ENCODE measurements around the gene LACTBL1. TPM values are rescaled to one million over a fixed set of nuclear protein-coding genes. Genes with fewer than 3 reads are reported as not detected.

Gene LACTBL1
- total RNA-seq, 1 donor = not detected

DNA sequence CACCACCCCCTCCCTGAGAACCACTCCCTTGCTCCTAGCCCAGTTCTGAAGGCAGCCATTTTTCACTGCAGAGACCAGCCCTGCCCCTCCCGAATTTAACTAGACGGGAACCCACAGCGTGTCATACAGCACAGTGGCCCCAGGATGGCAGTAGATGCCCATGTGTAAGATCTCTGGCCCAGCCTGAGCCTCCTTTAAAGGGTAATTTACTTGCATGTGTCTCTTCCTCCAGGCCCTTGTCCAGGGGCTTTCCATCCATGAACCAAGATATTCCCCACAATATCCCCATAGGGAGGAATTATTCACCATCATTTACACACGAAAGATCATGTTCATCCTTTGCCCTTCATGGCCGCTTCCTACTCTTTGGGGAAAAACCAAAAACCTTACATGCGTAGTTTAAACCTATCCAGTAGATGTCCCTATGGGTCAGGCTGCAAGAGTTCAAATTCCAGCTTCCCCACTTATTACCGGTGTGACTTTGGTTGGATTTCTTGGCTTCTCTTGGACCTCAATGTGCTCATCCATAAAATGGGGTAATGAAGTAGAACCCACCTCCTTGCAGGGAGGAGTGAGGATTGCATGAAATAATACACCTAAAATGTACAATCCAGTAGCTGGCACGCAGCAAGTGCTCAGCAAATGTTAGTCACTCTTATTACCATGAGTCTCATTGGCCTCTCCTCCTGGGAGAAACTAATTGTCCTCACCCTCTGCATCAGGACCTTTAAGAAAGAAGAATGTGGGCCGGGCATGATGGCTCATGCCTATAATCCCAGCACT, 4.0 kb upstream of the LACTBL1 start:
- DNase-seq (ENCODE audit: low read depth in 2 of 3, low spot score in 2 of 3) = peak; percentile 11 to 86 (median 74)

DNA sequence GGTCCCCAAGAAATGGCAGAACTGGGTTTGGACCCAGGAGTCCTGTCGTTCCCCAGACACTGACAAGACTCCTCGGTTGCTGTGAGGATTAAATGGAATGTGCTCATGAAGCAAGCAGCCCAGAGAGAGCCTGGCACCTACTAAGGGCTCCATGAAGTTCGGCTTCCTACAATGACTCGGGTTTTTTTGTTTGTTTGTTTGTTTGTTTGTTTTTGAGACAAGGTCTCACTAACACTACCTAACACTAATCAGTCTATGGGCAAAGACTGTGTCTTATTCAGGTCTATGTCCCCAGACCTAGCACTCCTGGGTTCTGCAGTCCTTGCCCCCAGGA, 3.4 kb upstream of the LACTBL1 start:
- no peak for DNase-seq (ENCODE audit: low read depth in 2 of 3, low spot score in 2 of 3)

GRCh38 chr1:22975694-22976093, 3.0 kb upstream of the LACTBL1 start:
- no peak for DNase-seq (ENCODE audit: low read depth in 2 of 3, low spot score in 2 of 3)

DNA sequence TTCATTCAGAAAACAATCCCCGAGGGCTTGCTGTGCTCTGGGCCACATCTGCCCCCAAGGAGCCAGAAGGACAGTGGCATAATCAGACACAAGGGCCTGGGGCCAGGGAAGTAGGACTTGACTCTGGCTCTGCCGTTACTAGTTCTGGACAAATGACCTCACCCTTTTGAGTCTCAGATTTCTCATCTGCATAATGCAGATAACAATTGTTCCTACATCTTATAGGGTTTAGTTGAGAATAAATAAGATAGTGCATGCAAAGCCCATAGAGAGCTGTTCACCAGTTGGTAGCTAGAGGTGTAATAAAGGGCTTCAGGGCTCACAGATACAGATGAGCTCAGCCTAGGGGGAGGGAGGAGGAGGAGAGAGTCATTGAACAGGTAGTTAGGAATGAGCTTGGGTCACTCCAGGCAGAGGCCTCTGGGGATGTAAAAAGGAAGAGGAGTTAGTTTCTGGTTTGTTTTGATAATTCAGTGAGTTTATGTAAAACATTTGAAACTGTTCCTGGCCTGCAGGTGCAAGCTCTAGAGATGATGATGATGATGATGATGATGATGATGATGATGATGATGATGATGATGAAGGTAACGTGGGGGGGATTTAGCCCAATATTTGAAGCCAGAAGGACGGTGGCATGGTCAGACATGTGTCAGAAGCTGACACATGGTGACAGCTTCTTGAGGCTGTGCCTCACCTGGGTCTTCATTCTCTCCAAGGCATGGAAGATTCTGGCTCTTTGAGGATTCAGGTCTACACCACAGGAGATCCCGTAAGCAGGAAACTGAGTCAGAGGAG, 858 bp downstream of the LACTBL1 start:
- DNase-seq (ENCODE audit: low read depth in 2 of 3, low spot score in 2 of 3) = no peak

- no peak for DNase-seq (ENCODE audit: low read depth in 2 of 3, low spot score in 2 of 3)
Observed at GRCh38 chr1:22971161-22971560, 1.5 kb downstream of the LACTBL1 start.

DNA sequence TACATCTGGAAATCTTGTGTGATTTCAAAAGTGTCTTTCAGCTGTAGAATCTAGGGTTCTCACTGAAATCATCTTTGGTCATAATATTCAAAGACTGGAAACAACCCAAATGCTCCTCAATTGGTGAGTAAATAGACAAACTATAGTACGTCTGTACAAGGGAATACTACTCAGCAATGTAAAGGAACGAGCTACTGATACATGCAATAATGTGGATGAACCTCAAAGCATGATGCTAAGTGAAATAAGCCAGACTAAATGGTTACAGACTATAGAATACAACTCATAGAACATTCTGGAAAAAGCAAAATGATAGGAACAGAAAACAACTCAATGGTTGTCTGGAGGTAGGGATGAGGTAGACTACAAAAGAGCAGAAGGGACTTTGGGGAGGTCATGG, 2.6 kb downstream of the LACTBL1 start:
- DNase-seq (ENCODE audit: low read depth in 2 of 3, low spot score in 2 of 3) = no peak

DNA sequence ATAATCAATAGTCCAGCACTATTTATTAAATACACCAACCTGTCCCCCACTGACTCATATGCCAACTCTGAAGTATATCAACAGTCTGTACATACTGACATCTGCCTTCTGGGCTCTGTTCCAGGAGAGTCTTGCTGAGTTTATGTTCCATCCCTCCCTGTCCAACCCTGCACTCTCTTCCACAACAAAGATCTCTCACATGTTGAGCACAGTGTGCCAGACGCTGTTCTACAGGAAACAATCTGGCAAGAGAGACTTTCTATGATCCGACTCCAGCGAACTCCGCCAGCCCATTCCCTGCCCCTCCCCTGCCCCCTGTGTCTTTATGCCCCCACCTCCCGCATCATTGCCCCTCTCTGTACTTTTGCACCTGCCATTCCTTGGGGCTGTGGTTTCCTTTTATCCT, 3.4 kb downstream of the LACTBL1 start:
- DNase-seq (ENCODE audit: low read depth in 2 of 3, low spot score in 2 of 3) = no peak

DNA sequence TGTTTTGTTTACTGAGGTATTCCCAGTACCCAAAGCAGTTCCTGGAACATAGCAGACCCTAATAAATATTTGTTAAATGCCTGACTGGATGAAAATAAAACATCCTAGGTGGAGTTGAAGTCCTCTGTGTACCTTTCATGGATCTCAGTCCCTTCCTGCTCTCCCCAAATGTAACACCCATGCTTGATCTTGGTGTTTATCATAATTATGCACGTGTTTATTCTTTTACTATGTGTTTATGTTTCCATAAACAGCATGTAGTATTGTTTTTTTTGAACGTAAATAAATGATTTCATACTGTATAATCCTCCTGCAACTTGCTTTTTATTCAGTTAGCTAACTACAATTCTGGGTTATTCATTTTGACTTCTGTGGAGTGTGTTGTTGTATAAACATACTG, 4.8 kb downstream of the LACTBL1 start:
- no peak for DNase-seq (ENCODE audit: low read depth in 2 of 3, low spot score in 2 of 3)

- DNase-seq (ENCODE audit: low read depth in 2 of 3, low spot score in 2 of 3) = no peak
Observed at GRCh38 chr1:22966309-22966708, 6.4 kb downstream of the LACTBL1 start.

- no peak for DNase-seq (ENCODE audit: low read depth in 2 of 3, low spot score in 2 of 3)
Observed at GRCh38 chr1:22963044-22963677, 9.5 kb downstream of the LACTBL1 start.

DNA sequence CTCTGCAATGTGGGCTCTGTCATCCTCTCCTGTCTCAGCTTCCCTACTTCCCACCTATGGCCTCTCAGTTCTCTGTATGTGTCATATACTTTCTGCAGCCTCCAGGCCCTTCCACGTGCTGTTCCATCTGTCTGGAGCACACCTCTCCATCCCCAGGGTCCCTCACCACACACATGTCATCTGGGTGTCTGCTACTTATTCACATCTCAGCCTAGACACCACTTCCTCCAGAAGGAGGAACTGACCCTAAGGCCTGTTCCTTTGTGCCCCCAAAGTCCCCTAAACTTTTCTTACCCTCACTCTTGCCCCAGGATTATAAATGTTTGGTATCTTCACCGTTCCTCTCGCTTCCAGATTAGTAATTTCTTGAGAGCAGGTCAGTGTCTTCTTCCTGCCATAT, 10.1 kb downstream of the LACTBL1 start:
- no peak for DNase-seq (ENCODE audit: low read depth in 2 of 3, low spot score in 2 of 3)

DNA sequence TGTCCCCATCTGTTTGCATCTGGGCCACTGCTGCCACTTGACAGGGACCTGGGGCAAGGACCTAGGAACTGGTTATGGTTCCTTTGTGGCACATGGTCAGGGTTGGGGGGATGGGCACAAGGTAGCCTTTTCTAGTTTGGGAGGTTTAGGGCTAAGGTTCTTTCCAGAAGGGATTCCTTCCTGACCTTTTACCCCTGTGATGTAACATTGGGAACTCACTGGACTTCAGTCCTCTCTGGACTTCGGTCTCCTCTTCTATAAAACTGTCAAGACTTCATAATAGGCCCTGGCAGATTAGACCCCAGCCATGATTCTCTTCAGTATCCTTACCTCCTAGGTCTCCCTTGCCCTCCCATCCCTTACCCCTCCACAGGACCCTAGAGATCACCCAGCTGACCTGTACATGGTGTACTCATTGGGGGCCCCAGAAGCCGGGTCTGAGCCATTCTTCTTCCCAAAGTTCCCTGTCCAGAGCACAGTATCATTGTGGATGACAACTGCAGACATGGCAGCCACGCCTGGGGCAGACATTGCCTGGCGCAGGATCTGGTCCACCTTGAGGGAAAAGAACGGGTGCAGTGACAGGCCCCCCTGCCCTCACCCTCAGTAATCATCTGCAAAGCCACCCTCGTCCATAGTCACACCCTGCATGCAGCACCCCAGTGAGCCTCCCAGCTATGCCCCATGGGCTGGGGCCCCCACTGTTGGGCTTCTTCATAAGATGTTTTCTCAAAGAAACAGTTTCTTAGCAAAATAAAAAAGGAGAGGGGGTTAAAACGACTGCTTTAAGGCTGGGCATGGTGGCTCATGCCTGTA, 12.9 kb downstream of the LACTBL1 start:
- DNase-seq (ENCODE audit: low read depth in 2 of 3, low spot score in 2 of 3) = no peak

DNA sequence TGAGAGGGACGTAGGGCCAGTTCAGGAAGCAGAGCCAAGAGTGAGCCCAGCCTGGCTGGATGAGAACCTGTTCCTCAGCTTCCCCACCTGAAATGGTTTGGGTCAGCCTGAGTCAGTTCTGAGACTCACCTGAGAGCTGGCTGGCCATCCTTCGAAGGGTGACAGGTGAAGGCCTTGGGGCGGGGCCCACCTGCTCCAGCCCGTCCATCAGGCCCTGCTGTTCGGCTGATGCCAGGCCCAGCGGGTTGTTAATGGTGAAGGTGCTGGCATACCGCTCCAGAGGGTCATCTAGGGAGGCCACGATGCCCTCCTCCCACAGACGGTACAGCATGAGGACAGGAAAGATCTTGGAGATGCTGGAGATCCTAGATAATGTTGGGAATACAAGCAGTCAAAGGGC, 14.1 kb downstream of the LACTBL1 start:
- DNase-seq (ENCODE audit: low read depth in 2 of 3, low spot score in 2 of 3) = no peak

- DNase-seq (ENCODE audit: low read depth in 2 of 3, low spot score in 2 of 3) = no peak
Observed at GRCh38 chr1:22957066-22957465, 15.6 kb downstream of the LACTBL1 start.

GRCh38 chr1:22955146-22955545, 17.5 kb downstream of the LACTBL1 start:
- DNase-seq (ENCODE audit: low read depth in 2 of 3, low spot score in 2 of 3) = no peak

DNA sequence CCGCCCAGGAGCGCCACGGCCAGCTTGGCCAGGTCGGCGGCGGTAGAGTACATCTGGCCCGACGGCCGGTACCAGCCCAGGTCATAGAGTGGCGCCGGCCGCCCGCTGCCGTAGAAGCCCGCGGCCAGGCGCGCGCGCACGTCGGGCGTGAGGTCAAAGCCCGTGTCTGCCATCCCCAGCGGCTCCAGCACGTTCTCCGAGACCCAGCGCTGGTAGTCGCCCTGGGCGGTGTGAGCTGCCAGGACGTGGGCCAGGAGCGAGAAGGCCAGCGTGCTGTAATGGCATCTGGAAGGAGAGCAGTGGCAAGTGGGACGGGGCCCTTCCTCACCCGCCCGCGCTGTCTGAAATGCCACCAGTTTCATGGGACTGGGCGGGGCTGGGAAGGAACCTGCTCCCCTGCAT, 18.9 kb downstream of the LACTBL1 start:
- DNase-seq (ENCODE audit: low read depth in 2 of 3, low spot score in 2 of 3) = no peak

DNA sequence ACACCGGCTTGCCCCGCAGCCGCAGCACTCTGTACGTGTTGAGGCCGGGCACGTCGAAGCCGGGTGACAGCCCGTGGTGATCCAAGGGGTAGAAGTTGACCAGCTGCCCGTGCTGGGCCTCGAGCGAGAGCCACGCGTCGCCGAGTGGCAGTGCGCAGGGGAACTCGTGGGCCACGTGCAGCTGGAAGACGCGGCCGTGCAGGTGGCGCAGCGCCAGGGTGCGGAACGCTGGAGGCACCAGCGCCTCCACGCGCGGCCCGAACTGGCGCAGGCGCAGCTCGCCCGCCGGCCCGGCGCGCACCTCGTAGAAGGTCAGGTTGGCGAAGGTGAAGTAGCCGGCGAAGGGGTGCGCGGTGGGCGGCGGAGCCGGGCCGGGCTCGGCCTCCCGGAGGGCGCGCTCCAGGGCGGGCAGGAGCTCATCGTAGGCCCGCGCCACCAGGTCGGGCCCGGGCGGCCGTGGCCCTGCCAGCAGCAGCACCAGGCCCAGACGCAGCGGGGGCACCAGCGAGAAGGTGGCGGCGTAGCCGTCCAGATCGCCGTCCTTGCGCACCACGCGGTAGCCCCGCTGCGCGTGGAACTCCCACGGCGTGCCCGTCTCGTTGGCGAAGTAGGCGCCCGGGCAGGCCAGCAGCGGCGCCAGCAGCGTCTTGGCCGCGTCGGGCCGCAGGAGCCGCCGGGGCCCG, 19.5 kb downstream of the LACTBL1 start:
- DNase-seq (ENCODE audit: low read depth in 2 of 3, low spot score in 2 of 3) = no peak

DNA sequence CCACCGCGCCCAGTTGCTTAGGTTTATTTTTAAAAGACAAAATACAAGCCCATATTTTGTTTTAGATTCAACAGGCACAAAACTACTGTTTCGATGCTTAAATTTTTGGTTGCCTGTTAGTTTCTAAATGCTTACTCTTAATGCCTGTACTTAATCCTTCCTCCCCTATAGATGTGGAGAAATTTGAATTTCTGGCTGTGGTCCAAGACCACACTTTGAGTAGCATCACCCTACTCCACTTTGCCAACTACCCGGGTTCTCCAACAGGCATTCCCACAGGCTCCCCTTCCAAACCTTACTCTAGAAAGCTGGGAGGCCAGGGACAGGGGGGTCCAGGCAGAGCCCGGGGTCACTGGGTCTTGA, 20.0 kb downstream of the LACTBL1 start:
- DNase-seq (ENCODE audit: low read depth in 2 of 3, low spot score in 2 of 3) = no peak

DNA sequence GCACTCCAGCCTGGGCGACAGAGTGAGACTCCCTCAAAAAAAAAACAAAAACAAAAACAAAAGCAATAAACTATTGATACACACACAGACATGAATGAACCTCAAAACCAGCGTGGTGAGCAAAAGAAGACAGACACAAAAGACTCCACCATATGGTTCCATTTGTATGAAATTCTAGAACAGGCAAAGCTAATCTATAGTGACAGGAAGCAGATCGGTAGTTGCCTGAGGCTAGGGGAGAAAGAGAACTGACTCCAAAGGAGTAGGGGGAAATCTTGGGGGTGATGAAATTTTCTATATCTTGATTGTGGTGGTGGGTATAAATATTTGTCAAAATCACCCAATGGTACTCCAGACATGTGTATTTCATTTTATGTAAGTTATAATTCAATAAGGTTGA, 20.9 kb downstream of the LACTBL1 start:
- no peak for DNase-seq (ENCODE audit: low read depth in 2 of 3, low spot score in 2 of 3)

- no peak for DNase-seq (ENCODE audit: low read depth in 2 of 3, low spot score in 2 of 3)
Observed at GRCh38 chr1:22949822-22950331, 22.8 kb downstream of the LACTBL1 start.

Data from hematopoietic multipotent progenitor cell (in vitro differentiated cells).